Activated T-helper 1 cell treated with anti-CD3 and anti-CD28 coated beads, Interleukin-2, amount 50 U/mL, for 16 hours (primary cell): ENCODE results near the gene ABCA2.

Experiments used
- DNase-seq, 2 donors: peaks; one replicate each; pipeline ENCODE4 v3.0.0-alpha.2; 2020; ENCODE audit warnings: low read depth in 1 of 2, low spot score in 1 of 2

ABCA2 gene

GRCh38 chr9:137030538-137031527 is 2.8 kb upstream of the ABCA2 start:
- no peak for DNase-seq

GRCh38 chr9:137030006-137030405 is 2.0 kb upstream of the ABCA2 start:
- DNase-seq = no peak

- DNase-seq = peak; percentile 50 to 55
These were observed 1.3 kb upstream of the ABCA2 start for GRCh38 chr9:137029058-137029936.

GRCh38 chr9:137028263-137029057 is 423 bp upstream of the ABCA2 start:
- DNase-seq = peak; percentile 27 to 65

GRCh38 chr9:137026828-137027227 is 1.2 kb downstream of the ABCA2 start:
- DNase-seq = no peak

- DNase-seq = no peak
These were observed 1.7 kb downstream of the ABCA2 start for GRCh38 chr9:137026384-137026783.

- no peak for DNase-seq
These were observed 2.5 kb downstream of the ABCA2 start for GRCh38 chr9:137025517-137025966.

- DNase-seq = no peak
These were observed 4.5 kb downstream of the ABCA2 start for GRCh38 chr9:137023583-137023991.

- no peak for DNase-seq
These were observed 4.9 kb downstream of the ABCA2 start for GRCh38 chr9:137023157-137023556.

- no peak for DNase-seq
These were observed 5.4 kb downstream of the ABCA2 start for GRCh38 chr9:137022662-137023008.

GRCh38 chr9:137021979-137022661 is 5.9 kb downstream of the ABCA2 start:
- DNase-seq = peak; percentile 32 to 63

- no peak for DNase-seq
These were observed 6.5 kb downstream of the ABCA2 start for GRCh38 chr9:137021568-137021978.

- DNase-seq = no peak
These were observed 7.1 kb downstream of the ABCA2 start for GRCh38 chr9:137020771-137021567.

- DNase-seq = no peak
These were observed 8.0 kb downstream of the ABCA2 start for GRCh38 chr9:137019891-137020683.

- no peak for DNase-seq
These were observed 9.1 kb downstream of the ABCA2 start for GRCh38 chr9:137018761-137019559.

GRCh38 chr9:137017791-137018497 is 10.1 kb downstream of the ABCA2 start:
- DNase-seq = no peak

- DNase-seq = no peak
These were observed 11.0 kb downstream of the ABCA2 start for GRCh38 chr9:137017071-137017470.
